K562 (cell line): ENCODE results near the gene MFSD12. TPM values are rescaled to one million over a fixed set of nuclear protein-coding genes. Genes with fewer than 3 reads are reported as not detected.

Source experiments
- HDAC8 ChIP-seq: fragments of 450-650 bp; IDR thresholded peaks from 2 replicates; pipeline ENCODE4 v1.6.1; 2016; ENCODE audit warnings: mild to moderate bottlenecking, missing genetic modification characterization, moderate library complexity, missing compliant biosample characterization
- HNRNPLL ChIP-seq: fragments of 200-400 bp; formaldehyde crosslinking; IDR thresholded peaks from 2 replicates; pipeline ENCODE4 v1.6.1; 2017; ENCODE audit warnings: low read length, low read depth, mild to moderate bottlenecking; ENCODE audit not compliant: poor library complexity, severe bottlenecking
- KDM1A ChIP-seq, 2 experiments: fragments of 450-650 bp; IDR thresholded peaks; 2 replicates each; pipeline ENCODE4 v1.6.1; 2016; ENCODE audit warnings: mild to moderate bottlenecking in 2 of 2
- KLF16 ChIP-seq: IDR thresholded peaks from 2 replicates; pipeline ENCODE4 v1.6.1; 2016; ENCODE audit warnings: antibody characterized with exemption
- MAFK ChIP-seq: IDR thresholded peaks from 2 replicates; pipeline ENCODE4 v1.6.1; 2011; ENCODE audit warnings: low read length, improper control_type of control experiment
- NFE2L1 ChIP-seq: fragments of 450-650 bp; IDR thresholded peaks from 2 replicates; pipeline ENCODE4 v1.6.1; 2016; ENCODE audit warnings: missing genetic modification characterization, low read depth, mild to moderate bottlenecking, missing compliant biosample characterization, moderate library complexity, borderline replicate concordance
- PHF21A ChIP-seq: fragments of 450-650 bp; IDR thresholded peaks from 2 replicates; pipeline ENCODE4 v1.6.1; 2017; ENCODE audit warnings: low read depth, borderline replicate concordance
- POLR2AphosphoS5 ChIP-seq: IDR thresholded peaks from 2 replicates; pipeline ENCODE4 v1.6.1; 2011; ENCODE audit warnings: mild to moderate bottlenecking, low read depth, low read length, moderate library complexity; ENCODE audit not compliant: control insufficient read depth, insufficient read depth
- SMAD1 ChIP-seq: fragments of 150-350 bp; IDR thresholded peaks from 2 replicates; pipeline ENCODE4 v1.6.1; 2014; ENCODE audit warnings: low read length, low read depth; ENCODE audit not compliant: partially characterized antibody
- XRCC4 ChIP-seq: IDR thresholded peaks from one replicate; pipeline ENCODE4 v1.6.1; 2011; ENCODE audit not compliant: insufficient read depth, insufficient read length; ENCODE audit errors: extremely low read depth
- ZNF23 ChIP-seq: fragments of 250-450 bp; sonication (Bioruptor Pico); IDR thresholded peaks from 2 replicates; pipeline ENCODE4 v1.4.0; 2020; ENCODE audit warnings: mild to moderate bottlenecking
- ZNF311 ChIP-seq: fragments of 250-450 bp; sonication (Bioruptor Pico); IDR thresholded peaks from 2 replicates; pipeline ENCODE4 v1.4.0; 2020; ENCODE audit warnings: mild to moderate bottlenecking, moderate library complexity
- ZNF764 ChIP-seq: fragments of 250-450 bp; sonication (Bioruptor Pico); IDR thresholded peaks from 2 replicates; pipeline ENCODE4 v1.4.0; 2020; ENCODE audit warnings: low read depth, mild to moderate bottlenecking, moderate library complexity
- polyA plus RNA-seq, 8 experiments: library from polyadenylated mRNA; depleted of rRNA in 4 of 8; stranded (reverse) in 5 of 8; unstranded in 3 of 8; fragments of >200 nt; fragmentation: Nextera tagmentation in 2 of 8; fragmentation: Illumina TruSeq in 1 of 8; extraction: Ambion mirVana in 2 of 8; extraction: Trizol in 1 of 8; gene quantifications; 2 replicates each; pipeline versions ENCODE4 v1.2.1 to v1.2.3, GENCODE V29; 2011 to 2014; ENCODE audit warnings: inconsistent platforms in 1 of 8, missing spikeins in 1 of 8
- total RNA-seq, 7 experiments: library from RNA; depleted of rRNA in 6 of 7; stranded (reverse); fragments of >200 nt in 6 of 7; fragmentation: Illumina TruSeq in 2 of 7; extraction: Trizol in 2 of 7; gene quantifications; 2 replicates each; pipeline versions ENCODE4 v1.2.1 to v1.2.3, GENCODE V29; 2011 to 2021; ENCODE audit warnings: low replicate concordance in 1 of 7
- TF ChIP-seq, protein P1 (sequence below): fragments of 250-450 bp; sonication (Bioruptor Pico); IDR thresholded peaks from 2 replicates; pipeline ENCODE4 v1.8.0; 2021; ENCODE audit warnings: moderate library complexity, mild to moderate bottlenecking, inconsistent platforms
- TF ChIP-seq, protein P2 (sequence below): sonication (generic); formaldehyde crosslinking; IDR thresholded peaks from 2 replicates; pipeline ENCODE4 v1.8.0; 2022; ENCODE audit warnings: mild to moderate bottlenecking, missing genetic modification reagents
- TF ChIP-seq, protein P3 (sequence below): fragments of 250-450 bp; sonication (Bioruptor Pico); IDR thresholded peaks from 2 replicates; pipeline ENCODE4 v1.5.0; 2021
- TF ChIP-seq, protein P4 (sequence below), 3 experiments: fragments of 200-800 bp in 1 of 3; sonication (Bioruptor generic) in 1 of 3; sonication (generic) in 1 of 3; formaldehyde crosslinking in 1 of 3; IDR thresholded peaks; 2 replicates each; pipeline versions ENCODE4 v1.6.1 to v1.8.0; 2016 to 2022; ENCODE audit warnings: mild to moderate bottlenecking in 2 of 3, missing compliant biosample characterization in 2 of 3, missing genetic modification characterization in 2 of 3, missing genetic modification reagents in 1 of 3
- TF ChIP-seq, protein P5 (sequence below), 2 experiments: fragments of 200-800 bp in 1 of 2; sonication (Bioruptor generic) in 1 of 2; sonication (generic) in 1 of 2; formaldehyde crosslinking in 1 of 2; IDR thresholded peaks in 1 of 2; conservative IDR thresholded peaks in 1 of 2; 2 replicates each; pipeline versions ENCODE4 v1.5.0 to v1.6.1; 2016 to 2020; ENCODE audit warnings: missing compliant biosample characterization in 1 of 2, missing genetic modification characterization in 1 of 2, missing genetic modification reagents in 1 of 2
- TF ChIP-seq, protein P6 (sequence below): fragments of 250-450 bp; sonication (Bioruptor Pico); IDR thresholded peaks from 2 replicates; pipeline ENCODE4 v1.9.0; 2021; ENCODE audit warnings: mild to moderate bottlenecking

The MFSD12 gene
- total and polyA plus RNA-seq, 9 of the 15 experiments (the other 6 are each of a cell fraction or from before 2014, with no cell fraction given) = 0.69 to 112 (median 31.8) TPM

DNA sequence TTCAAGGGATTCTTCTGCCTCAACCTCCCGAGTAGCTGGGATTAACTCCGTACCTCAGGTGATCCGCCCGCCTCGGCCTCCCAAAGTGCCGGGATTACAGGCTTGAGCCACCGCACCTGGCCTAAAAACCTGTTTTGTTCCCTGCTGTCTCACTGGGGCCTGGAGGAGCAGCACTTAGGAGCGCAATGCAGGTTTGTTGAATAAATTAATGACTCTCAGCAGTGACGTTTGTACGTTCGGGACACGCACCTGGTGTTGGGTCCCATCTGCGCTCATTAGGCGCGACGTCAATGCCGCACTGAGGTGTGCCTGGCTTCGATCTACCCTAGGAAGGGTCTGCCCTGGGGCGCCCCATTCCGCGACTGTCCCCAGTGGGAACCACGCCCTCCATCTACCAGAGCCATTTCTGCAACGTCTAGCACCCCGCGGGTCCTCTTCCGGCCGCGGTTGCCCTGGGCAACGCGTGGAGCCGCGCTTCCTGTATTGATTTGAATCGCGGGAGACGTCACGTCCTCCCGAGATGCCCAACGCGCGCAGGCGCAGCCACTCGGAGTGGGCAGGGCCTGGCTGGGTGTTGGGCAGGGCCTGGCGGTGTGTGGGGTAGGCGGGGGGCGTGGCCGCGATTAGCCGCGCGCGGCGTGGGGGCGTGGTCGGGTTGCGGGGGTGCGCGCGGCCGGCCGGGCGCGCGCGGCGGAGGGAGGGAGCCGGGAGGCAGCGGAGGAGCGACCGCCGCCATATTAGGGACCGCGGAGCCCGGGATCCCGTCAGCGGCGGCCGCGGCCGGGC, 51.6 kb downstream of the MFSD12 start, which contains the start of gene FZR1 (continued):
- peak; percentile 37; the same call in 1 of the 2 replicates for TF ChIP-seq POLR2AphosphoS5
- no peak; the same call in 1 of the 2 replicates for TF ChIP-seq MAFK
- no peak for TF ChIP-seq KLF16
- TF ChIP-seq ZNF764 (CRISPR knock-in tag) = no peak
- TF ChIP-seq, protein P1, sequence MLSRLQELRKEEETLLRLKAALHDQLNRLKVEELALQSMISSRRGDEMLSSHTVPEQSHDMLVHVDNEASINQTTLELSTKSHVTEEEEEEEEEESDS (CRISPR knock-in tag) = no peak
- no peak for TF ChIP-seq SMAD1
- TF ChIP-seq, protein P2, sequence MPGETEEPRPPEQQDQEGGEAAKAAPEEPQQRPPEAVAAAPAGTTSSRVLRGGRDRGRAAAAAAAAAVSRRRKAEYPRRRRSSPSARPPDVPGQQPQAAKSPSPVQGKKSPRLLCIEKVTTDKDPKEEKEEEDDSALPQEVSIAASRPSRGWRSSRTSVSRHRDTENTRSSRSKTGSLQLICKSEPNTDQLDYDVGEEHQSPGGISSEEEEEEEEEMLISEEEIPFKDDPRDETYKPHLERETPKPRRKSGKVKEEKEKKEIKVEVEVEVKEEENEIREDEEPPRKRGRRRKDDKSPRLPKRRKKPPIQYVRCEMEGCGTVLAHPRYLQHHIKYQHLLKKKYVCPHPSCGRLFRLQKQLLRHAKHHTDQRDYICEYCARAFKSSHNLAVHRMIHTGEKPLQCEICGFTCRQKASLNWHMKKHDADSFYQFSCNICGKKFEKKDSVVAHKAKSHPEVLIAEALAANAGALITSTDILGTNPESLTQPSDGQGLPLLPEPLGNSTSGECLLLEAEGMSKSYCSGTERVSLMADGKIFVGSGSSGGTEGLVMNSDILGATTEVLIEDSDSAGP (CRISPR knock-in tag) = no peak
- TF ChIP-seq PHF21A = no peak
- no peak for TF ChIP-seq XRCC4
- TF ChIP-seq, protein P3, sequence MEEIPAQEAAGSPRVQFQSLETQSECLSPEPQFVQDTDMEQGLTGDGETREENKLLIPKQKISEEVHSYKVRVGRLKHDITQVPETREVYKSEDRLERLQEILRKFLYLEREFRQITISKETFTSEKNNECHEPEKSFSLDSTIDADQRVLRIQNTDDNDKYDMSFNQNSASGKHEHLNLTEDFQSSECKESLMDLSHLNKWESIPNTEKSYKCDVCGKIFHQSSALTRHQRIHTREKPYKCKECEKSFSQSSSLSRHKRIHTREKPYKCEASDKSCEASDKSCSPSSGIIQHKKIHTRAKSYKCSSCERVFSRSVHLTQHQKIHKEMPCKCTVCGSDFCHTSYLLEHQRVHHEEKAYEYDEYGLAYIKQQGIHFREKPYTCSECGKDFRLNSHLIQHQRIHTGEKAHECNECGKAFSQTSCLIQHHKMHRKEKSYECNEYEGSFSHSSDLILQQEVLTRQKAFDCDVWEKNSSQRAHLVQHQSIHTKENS (CRISPR knock-in tag) = no peak
- TF ChIP-seq, protein P4, sequence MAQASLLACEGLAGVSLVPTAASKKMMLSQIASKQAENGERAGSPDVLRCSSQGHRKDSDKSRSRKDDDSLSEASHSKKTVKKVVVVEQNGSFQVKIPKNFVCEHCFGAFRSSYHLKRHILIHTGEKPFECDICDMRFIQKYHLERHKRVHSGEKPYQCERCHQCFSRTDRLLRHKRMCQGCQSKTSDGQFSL (CRISPR knock-in tag; IDR thresholded peaks at IDR 0.05) = no peak
- TF ChIP-seq, protein P4 (tag; IDR thresholded peaks at IDR 0.05) = no peak
- TF ChIP-seq, protein P5, sequence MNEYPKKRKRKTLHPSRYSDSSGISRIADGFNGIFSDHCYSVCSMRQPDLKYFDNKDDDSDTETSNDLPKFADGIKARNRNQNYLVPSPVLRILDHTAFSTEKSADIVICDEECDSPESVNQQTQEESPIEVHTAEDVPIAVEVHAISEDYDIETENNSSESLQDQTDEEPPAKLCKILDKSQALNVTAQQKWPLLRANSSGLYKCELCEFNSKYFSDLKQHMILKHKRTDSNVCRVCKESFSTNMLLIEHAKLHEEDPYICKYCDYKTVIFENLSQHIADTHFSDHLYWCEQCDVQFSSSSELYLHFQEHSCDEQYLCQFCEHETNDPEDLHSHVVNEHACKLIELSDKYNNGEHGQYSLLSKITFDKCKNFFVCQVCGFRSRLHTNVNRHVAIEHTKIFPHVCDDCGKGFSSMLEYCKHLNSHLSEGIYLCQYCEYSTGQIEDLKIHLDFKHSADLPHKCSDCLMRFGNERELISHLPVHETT (CRISPR knock-in tag; conservative IDR thresholded peaks at IDR 0.05 in 1 of 2, IDR thresholded peaks at IDR 0.05 in 1 of 2) = peak in 1 of 2 experiments; percentile 76; a peak in 2 of 4 replicates
- TF ChIP-seq ZNF311 (CRISPR knock-in tag) = no peak
- TF ChIP-seq KDM1A (IDR thresholded peaks at IDR 0.05) = no peak
- TF ChIP-seq HDAC8 (tag) = no peak
- TF ChIP-seq ZNF23 (CRISPR knock-in tag) = no peak
- TF ChIP-seq NFE2L1 (tag) = no peak
- TF ChIP-seq, protein P6, sequence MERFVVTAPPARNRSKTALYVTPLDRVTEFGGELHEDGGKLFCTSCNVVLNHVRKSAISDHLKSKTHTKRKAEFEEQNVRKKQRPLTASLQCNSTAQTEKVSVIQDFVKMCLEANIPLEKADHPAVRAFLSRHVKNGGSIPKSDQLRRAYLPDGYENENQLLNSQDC (CRISPR knock-in tag) = no peak
- TF ChIP-seq HNRNPLL = no peak
